HEK293 (cell line): ENCODE results near the gene ABCA2.

ENCODE experiments used
- CTCF ChIA-PET: fragments of 350-600 bp; formaldehyde crosslinking; extraction: SDS; loops from one replicate; lab custom pipeline; 2021; ENCODE audit warnings: antibody characterized with exemption; lab: Yijun Ruan, JAX
- POLR2A ChIA-PET: fragments of 300-600 bp; formaldehyde crosslinking; extraction: SDS; loops from one replicate; lab custom pipeline; 2020; ENCODE audit warnings: antibody characterized with exemption, inconsistent platforms; lab: Yijun Ruan, JAX
- H3K27ac ChIP-seq: fragments of 200-500 bp; sonication (Bioruptor generic); 2 replicates; pipeline ENCODE4 v1.5.1; 2014; ENCODE audit warnings: low read depth, low read length, control low read depth, inconsistent platforms; ENCODE audit errors: extremely low read depth
- H3K36me3 ChIP-seq, 2 experiments: fragments of 200-500 bp in 1 of 2; sonication (Bioruptor generic) in 1 of 2; 1 replicate in 1 of 2; 2 replicates in 1 of 2; pipeline ENCODE4 v1.5.1; 2014 to 2017; ENCODE audit warnings: inconsistent platforms in 2 of 2, low read length in 2 of 2; ENCODE audit not compliant: control insufficient read depth in 2 of 2, insufficient read depth in 1 of 2
- H3K4me1 ChIP-seq: fragments of 200-500 bp; sonication (Bioruptor generic); 2 replicates; pipeline ENCODE4 v1.5.1; 2014; ENCODE audit warnings: mild to moderate bottlenecking, low read length, inconsistent platforms; ENCODE audit not compliant: control insufficient read depth, insufficient read depth
- H3K4me3 ChIP-seq: 2 replicates; pipeline ENCODE4 v1.5.1; 2011; ENCODE audit warnings: low read depth, mild to moderate bottlenecking, control low read depth, low read length, moderate library complexity
- H3K9me3 ChIP-seq: fragments of 200-500 bp; sonication (Bioruptor generic); 2 replicates; pipeline ENCODE4 v1.5.1; 2014; ENCODE audit warnings: low read depth, low read length, inconsistent platforms; ENCODE audit not compliant: control insufficient read depth, insufficient read depth
- CTCF ChIP-seq: fragments of 450-650 bp; formaldehyde crosslinking; IDR thresholded peaks from 2 replicates; pipeline ENCODE4 v1.5.1; 2016; ENCODE audit warnings: missing biosample characterization, missing genetic modification characterization
- FEZF1 ChIP-seq: fragments of 450-650 bp; formaldehyde crosslinking; IDR thresholded peaks from 2 replicates; pipeline ENCODE4 v1.5.1; 2016; ENCODE audit warnings: missing biosample characterization, missing genetic modification characterization
- OSR2 ChIP-seq: fragments of 450-650 bp; formaldehyde crosslinking; IDR thresholded peaks from 2 replicates; pipeline ENCODE4 v1.5.1; 2016; ENCODE audit warnings: missing biosample characterization, missing genetic modification characterization
- SP7 ChIP-seq: fragments of 450-650 bp; formaldehyde crosslinking; IDR thresholded peaks from 2 replicates; pipeline ENCODE4 v1.5.1; 2016; ENCODE audit warnings: missing biosample characterization, missing genetic modification characterization
- ZBTB44 ChIP-seq: fragments of 450-650 bp; IDR thresholded peaks from 2 replicates; pipeline ENCODE4 v1.5.1; 2018; ENCODE audit warnings: missing biosample characterization, mild to moderate bottlenecking, missing genetic modification characterization
- ZBTB7A ChIP-seq: fragments of 450-650 bp; formaldehyde crosslinking; IDR thresholded peaks from 2 replicates; pipeline ENCODE4 v1.5.1; 2016; ENCODE audit warnings: low read depth, missing biosample characterization, missing genetic modification characterization
- ZFHX2 ChIP-seq: fragments of 450-650 bp; formaldehyde crosslinking; conservative IDR thresholded peaks from 2 replicates; pipeline ENCODE4 v1.5.1; 2016; ENCODE audit warnings: missing biosample characterization, missing genetic modification characterization
- ZNF133 ChIP-seq: fragments of 450-650 bp; formaldehyde crosslinking; IDR thresholded peaks from 2 replicates; pipeline ENCODE4 v1.5.1; 2016; ENCODE audit warnings: missing biosample characterization, missing genetic modification characterization
- ZNF157 ChIP-seq: fragments of 450-650 bp; formaldehyde crosslinking; IDR thresholded peaks from 2 replicates; pipeline ENCODE4 v1.5.1; 2016; ENCODE audit warnings: missing biosample characterization, missing genetic modification characterization
- ZNF16 ChIP-seq: fragments of 450-650 bp; formaldehyde crosslinking; IDR thresholded peaks from 2 replicates; pipeline ENCODE4 v1.5.1; 2016; ENCODE audit warnings: low read depth, missing biosample characterization, missing genetic modification characterization
- ZNF214 ChIP-seq: fragments of 450-650 bp; formaldehyde crosslinking; IDR thresholded peaks from 2 replicates; pipeline ENCODE4 v1.5.1; 2017; ENCODE audit warnings: missing biosample characterization, mild to moderate bottlenecking, missing genetic modification characterization, borderline replicate concordance
- ZNF239 ChIP-seq: fragments of 450-650 bp; formaldehyde crosslinking; IDR thresholded peaks from 2 replicates; pipeline ENCODE4 v1.5.1; 2016; ENCODE audit warnings: missing biosample characterization, missing genetic modification characterization
- ZNF341 ChIP-seq: fragments of 450-650 bp; formaldehyde crosslinking; IDR thresholded peaks from 2 replicates; pipeline ENCODE4; 2016; ENCODE audit warnings: low read depth, missing biosample characterization, missing genetic modification characterization
- ZNF513 ChIP-seq: fragments of 450-650 bp; IDR thresholded peaks from 2 replicates; pipeline ENCODE4 v1.5.1; 2018; ENCODE audit warnings: missing biosample characterization, missing genetic modification characterization
- ZNF555 ChIP-seq: fragments of 450-650 bp; formaldehyde crosslinking; conservative IDR thresholded peaks from 2 replicates; pipeline ENCODE4 v1.5.1; 2017; ENCODE audit warnings: missing biosample characterization, mild to moderate bottlenecking, missing genetic modification characterization, inconsistent platforms
- ZNF560 ChIP-seq: fragments of 450-650 bp; formaldehyde crosslinking; IDR thresholded peaks from 2 replicates; pipeline ENCODE4 v1.5.1; 2017; ENCODE audit warnings: missing biosample characterization, missing genetic modification characterization, borderline replicate concordance
- ZNF600 ChIP-seq: fragments of 450-650 bp; formaldehyde crosslinking; IDR thresholded peaks from 2 replicates; pipeline ENCODE4 v1.5.1; 2016; ENCODE audit warnings: missing biosample characterization, missing genetic modification characterization
- ZNF660 ChIP-seq: fragments of 450-650 bp; IDR thresholded peaks from 2 replicates; pipeline ENCODE4 v1.5.1; 2018; ENCODE audit warnings: missing biosample characterization, mild to moderate bottlenecking, missing genetic modification characterization
- ZNF747 ChIP-seq: fragments of 450-650 bp; formaldehyde crosslinking; IDR thresholded peaks from 2 replicates; pipeline ENCODE4 v1.5.1; 2016; ENCODE audit warnings: missing biosample characterization, missing genetic modification characterization
- ZNF776 ChIP-seq: fragments of 450-650 bp; formaldehyde crosslinking; IDR thresholded peaks from 2 replicates; pipeline ENCODE4 v1.5.0; 2017; ENCODE audit warnings: missing biosample characterization, missing genetic modification characterization, borderline replicate concordance
- TF ChIP-seq, protein P1 (sequence below): fragments of 450-650 bp; formaldehyde crosslinking; IDR thresholded peaks from 2 replicates; pipeline ENCODE4 v1.5.1; 2016; ENCODE audit warnings: missing biosample characterization, missing genetic modification characterization
- TF ChIP-seq, protein P2 (sequence below): fragments of 450-650 bp; formaldehyde crosslinking; IDR thresholded peaks from 2 replicates; pipeline ENCODE4 v1.5.1; 2016; ENCODE audit warnings: missing biosample characterization, missing genetic modification characterization, borderline replicate concordance
- TF ChIP-seq, protein P3 (sequence below): fragments of 450-650 bp; formaldehyde crosslinking; IDR thresholded peaks from 2 replicates; pipeline ENCODE4 v1.5.1; 2017; ENCODE audit warnings: missing biosample characterization, missing genetic modification characterization

ABCA2 gene

GRCh38 chr9:137014166-137014565, 13.9 kb downstream of the ABCA2 start:
- no peak overlapping the region for H3K27ac ChIP-seq
- no peaks in the 10 kb centered on the region for H3K4me1 ChIP-seq
- TF ChIP-seq ZNF341 (tag by site-specific recombination) (no peak), ZNF157 (no peak), ZNF133 (no peak), ZNF16 (tag by site-specific recombination) (no peak), ZNF560 (tag by site-specific recombination) (no peak), ZFHX2 (tag by site-specific recombination) (0 out of 2 replicates have a peak, but pooled peaks have one; percentile 5), ZBTB44 (no peak), ZNF776 (tag by site-specific recombination) (no peak)
- TF ChIP-seq, protein P1, sequence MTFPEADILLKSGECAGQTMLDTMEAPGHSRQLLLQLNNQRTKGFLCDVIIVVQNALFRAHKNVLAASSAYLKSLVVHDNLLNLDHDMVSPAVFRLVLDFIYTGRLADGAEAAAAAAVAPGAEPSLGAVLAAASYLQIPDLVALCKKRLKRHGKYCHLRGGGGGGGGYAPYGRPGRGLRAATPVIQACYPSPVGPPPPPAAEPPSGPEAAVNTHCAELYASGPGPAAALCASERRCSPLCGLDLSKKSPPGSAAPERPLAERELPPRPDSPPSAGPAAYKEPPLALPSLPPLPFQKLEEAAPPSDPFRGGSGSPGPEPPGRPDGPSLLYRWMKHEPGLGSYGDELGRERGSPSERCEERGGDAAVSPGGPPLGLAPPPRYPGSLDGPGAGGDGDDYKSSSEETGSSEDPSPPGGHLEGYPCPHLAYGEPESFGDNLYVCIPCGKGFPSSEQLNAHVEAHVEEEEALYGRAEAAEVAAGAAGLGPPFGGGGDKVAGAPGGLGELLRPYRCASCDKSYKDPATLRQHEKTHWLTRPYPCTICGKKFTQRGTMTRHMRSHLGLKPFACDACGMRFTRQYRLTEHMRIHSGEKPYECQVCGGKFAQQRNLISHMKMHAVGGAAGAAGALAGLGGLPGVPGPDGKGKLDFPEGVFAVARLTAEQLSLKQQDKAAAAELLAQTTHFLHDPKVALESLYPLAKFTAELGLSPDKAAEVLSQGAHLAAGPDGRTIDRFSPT (tag by site-specific recombination), result peak; percentile 9; the same call in 1 of the 2 replicates
- TF ChIP-seq, protein P2, sequence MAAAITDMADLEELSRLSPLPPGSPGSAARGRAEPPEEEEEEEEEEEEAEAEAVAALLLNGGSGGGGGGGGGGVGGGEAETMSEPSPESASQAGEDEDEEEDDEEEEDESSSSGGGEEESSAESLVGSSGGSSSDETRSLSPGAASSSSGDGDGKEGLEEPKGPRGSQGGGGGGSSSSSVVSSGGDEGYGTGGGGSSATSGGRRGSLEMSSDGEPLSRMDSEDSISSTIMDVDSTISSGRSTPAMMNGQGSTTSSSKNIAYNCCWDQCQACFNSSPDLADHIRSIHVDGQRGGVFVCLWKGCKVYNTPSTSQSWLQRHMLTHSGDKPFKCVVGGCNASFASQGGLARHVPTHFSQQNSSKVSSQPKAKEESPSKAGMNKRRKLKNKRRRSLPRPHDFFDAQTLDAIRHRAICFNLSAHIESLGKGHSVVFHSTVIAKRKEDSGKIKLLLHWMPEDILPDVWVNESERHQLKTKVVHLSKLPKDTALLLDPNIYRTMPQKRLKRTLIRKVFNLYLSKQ (tag by site-specific recombination), result no peak
- POLR2A ChIA-PET, result no interaction called here
- peaks cover 0 to 64% of the 10 kb centered on the region in 2 experiments; a peak in 1 of 3 replicates for H3K36me3 ChIP-seq
- no peaks in the 10 kb centered on the region for H3K9me3 ChIP-seq
- CTCF ChIA-PET, result no interaction called here
- H3K4me3 ChIP-seq, result no peak overlapping the region

DNA sequence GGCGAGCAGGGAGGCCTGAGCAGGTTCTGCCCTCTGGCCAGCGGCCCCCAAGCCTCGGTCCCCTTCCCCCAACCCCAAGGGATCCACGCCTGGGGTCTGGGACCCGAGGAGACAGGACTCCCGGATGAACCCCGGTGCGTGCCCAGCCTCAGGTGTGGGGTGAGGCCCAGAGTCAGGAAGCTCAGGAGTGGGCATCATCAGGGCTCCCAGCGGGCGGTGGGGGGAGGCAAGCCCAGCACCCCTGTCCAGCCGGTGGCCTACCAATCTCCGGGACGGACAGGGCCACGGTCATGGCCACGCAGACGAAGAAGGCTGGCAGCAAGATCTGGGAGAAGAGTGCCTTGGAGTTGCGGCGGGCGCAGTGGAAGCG, 14.5 kb downstream of the ABCA2 start:
- H3K27ac ChIP-seq, result no peak overlapping the region
- H3K4me3 ChIP-seq, result no peak overlapping the region
- CTCF ChIA-PET, result no interaction called here
- POLR2A ChIA-PET, result no interaction called here
- H3K9me3 ChIP-seq, result no peaks in the 10 kb centered on the region
- no peaks in the 10 kb centered on the region for H3K4me1 ChIP-seq
- H3K36me3 ChIP-seq, result peaks cover 0 to 58% of the 10 kb centered on the region in 2 experiments; a peak in 1 of 3 replicates
- TF ChIP-seq SP7 (no peak), CTCF (tag by site-specific recombination) (no peak), ZBTB7A (tag by site-specific recombination) (no peak), ZNF555 (tag by site-specific recombination) (no peak), ZNF660 (tag by site-specific recombination) (no peak), ZNF747 (no peak), ZNF600 (tag by site-specific recombination) (no peak), FEZF1 (tag by site-specific recombination) (no peak), ZNF239 (tag by site-specific recombination) (no peak), ZNF560 (tag by site-specific recombination) (no peak), OSR2 (tag by site-specific recombination) (no peak), ZNF513 (tag by site-specific recombination) (no peak), ZNF214 (no peak)
- TF ChIP-seq, protein P2 (tag by site-specific recombination), result no peak
- TF ChIP-seq, protein P3, sequence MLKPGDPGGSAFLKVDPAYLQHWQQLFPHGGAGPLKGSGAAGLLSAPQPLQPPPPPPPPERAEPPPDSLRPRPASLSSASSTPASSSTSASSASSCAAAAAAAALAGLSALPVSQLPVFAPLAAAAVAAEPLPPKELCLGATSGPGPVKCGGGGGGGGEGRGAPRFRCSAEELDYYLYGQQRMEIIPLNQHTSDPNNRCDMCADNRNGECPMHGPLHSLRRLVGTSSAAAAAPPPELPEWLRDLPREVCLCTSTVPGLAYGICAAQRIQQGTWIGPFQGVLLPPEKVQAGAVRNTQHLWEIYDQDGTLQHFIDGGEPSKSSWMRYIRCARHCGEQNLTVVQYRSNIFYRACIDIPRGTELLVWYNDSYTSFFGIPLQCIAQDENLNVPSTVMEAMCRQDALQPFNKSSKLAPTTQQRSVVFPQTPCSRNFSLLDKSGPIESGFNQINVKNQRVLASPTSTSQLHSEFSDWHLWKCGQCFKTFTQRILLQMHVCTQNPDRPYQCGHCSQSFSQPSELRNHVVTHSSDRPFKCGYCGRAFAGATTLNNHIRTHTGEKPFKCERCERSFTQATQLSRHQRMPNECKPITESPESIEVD, result no peak
